Pulmonary artery endothelial cell (primary cell): ENCODE data around the gene UMODL1. TPM values are rescaled to one million over a fixed set of nuclear protein-coding genes. Genes with fewer than 3 reads are reported as not detected.
"Not testable (repeated sequence)": the region's sequence is repeated elsewhere in the genome, so short reads cannot be mapped to it uniquely, and the experiment has no call there.

Source experiments
- DNase-seq: peaks from one replicate; pipeline ENCODE4 v3.0.0-alpha.2; 2011; ENCODE audit warnings: low read depth, low spot score
- total RNA-seq: library from RNA; depleted of rRNA; stranded (reverse); fragments of >200 nt; gene quantifications from 2 replicates; pipeline ENCODE4 v1.2.3, GENCODE V29; 2014

Gene UMODL1
- total RNA-seq, 1 donor from 2014 or later, result not detected

DNA sequence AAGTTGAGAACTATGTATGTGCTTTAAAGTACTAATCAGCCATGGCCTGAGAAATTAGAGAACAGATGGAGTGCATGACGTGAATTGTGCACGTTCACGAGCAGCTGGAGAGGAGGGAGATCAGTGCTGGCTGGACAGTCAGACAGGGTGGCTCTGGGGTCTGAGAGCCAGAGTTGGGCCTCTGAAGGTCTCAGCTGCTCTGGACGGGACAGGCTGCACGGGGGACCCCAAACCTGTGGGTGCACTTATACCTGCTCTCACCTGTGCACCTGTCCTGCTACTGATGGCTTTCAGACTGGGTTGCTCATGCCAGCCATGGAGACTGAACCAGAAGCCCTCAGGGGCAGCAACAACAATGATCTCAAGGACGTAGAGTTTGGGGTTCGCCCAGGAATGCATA lies 43.5 kb downstream of the UMODL1 start:
- DNase-seq, result no peak

DNA sequence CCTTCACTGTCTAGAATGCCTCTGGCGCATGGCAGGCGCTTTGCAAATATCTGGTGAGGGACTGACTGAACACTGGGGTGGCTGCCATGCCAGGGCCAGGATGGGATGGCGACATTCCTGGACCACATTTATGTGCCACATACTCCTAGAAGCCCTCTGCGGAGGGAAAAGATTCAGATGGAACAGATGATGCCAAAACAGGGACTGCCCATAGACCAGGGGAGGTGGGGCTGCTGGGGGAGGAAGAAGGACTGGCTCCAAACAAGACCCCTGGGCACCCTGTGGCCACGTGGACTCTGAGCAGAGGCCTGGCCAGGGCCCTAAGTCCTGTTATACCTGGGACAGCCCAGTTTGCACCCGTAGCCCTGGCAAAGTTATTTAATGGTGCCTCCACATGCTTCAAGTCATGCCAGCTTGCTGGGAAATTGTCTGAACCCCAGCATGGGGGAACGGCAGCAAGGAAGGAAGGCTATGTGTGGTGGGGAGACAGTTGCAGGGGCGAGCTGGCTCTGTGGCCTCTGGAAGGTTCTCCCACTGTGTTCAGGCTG lies 44.1 kb downstream of the UMODL1 start:
- DNase-seq, result no peak

DNA sequence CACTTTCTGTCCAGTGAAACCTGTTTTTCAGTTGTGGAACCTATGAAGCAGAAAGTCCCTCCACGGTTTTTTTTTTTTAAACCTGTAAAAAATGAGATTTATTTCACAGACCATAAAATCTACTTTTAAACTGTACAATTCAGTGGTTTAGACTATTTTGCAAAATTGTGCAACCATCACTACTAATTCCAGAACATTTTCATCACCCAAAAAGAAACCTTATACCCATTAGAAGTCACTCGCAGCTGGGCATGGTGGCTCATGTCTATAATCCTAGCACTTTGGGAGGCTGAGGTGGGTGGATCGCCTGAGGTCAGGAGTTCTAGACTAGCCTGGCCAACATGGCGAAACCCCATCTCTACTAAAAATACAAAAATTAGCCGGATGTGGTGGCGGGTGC lies 45.4 kb downstream of the UMODL1 start:
- DNase-seq, result not testable (repeated sequence)

DNA sequence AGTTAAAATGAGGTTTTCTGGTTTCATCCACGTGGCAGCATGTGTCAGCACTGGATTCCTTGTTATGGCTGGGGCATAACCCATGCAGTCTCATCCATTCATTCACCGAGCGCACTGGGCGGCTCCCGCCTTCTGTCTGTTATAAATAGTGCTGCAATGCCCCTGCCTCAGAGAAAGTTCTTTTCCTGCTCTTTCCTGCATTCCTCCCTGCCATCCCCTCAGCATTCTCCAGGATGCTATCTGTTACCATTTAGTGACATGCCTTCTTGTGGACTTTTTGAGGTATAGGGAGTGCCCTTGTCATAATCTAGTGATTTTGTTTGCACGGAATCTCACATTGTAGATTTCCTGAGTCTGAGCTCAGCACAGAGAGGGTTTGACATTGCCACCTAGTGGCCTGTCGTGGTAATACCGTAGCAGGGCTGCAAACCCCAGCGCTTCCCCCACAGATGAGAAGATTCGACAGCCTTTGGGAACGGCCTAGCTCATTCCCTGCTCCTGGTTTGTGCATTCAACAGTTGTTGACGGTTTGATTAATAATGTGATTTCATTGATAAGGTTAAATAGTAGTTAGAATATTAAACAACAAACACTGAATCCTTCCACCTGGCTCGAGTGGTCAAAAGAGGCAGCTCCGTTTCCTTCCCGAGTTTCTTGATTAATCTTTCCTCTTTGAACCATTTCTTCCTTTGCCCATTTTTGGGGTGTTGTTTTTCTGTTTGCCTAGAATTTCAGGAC lies 46.3 kb downstream of the UMODL1 start:
- DNase-seq, result no peak

DNA sequence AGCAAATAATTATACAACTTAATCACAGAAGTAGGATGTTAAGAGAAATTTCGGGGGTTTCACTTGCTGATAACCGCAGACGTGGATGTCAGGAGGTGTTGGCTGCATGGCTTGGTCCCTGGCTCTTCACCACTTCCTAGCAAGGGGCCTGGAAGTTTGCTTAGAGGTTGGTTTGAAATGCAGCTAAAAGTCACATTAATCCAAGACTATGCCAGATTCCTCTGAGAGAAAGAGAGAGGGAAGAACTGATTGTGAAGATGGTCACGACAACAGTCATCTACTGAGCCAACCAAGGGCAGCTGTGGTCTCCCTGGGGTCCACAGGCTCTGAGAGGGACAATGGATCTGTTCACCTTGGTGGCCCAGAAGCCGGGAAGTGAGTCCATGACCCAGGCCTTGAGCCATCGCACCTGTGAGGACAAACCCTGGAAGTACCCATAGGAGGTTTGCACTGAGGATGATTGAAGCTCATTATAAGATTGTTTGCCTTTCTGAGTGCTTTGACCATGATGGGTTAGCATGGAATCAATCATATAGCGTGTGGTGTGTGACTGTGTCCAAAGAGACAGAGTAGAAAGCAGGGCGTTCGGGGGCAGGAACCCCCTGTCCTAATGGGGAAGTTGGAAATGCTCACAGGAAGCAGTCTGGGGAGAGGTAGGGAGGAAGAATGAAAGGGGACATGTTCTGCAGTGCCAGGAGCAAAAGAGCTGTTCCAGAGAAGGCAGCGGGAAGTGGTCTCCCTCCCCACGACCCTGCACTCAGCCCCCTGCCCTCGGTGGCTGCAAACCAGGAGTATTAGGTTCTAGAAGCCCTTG lies 47.1 kb downstream of the UMODL1 start:
- no peak for DNase-seq

DNA sequence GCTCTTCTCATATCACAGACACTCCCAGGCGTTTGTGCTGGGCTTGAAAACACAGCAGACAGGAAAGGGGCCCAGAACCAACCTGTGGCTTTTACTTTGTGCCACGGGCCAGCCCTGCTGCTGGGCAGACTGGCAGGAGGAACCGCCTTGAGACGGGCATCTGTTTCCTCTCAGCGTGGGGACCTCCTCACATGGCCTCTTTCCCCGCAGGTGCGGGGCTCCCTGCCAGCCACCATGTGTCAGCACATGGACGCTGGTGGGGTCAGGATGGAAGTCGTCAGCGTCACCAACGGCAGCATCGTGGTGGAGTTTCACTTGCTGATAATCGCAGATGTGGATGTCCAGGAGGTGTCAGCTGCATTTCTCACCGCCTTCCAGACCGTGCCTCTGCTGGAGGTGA lies 47.8 kb downstream of the UMODL1 start:
- no peak for DNase-seq

DNA sequence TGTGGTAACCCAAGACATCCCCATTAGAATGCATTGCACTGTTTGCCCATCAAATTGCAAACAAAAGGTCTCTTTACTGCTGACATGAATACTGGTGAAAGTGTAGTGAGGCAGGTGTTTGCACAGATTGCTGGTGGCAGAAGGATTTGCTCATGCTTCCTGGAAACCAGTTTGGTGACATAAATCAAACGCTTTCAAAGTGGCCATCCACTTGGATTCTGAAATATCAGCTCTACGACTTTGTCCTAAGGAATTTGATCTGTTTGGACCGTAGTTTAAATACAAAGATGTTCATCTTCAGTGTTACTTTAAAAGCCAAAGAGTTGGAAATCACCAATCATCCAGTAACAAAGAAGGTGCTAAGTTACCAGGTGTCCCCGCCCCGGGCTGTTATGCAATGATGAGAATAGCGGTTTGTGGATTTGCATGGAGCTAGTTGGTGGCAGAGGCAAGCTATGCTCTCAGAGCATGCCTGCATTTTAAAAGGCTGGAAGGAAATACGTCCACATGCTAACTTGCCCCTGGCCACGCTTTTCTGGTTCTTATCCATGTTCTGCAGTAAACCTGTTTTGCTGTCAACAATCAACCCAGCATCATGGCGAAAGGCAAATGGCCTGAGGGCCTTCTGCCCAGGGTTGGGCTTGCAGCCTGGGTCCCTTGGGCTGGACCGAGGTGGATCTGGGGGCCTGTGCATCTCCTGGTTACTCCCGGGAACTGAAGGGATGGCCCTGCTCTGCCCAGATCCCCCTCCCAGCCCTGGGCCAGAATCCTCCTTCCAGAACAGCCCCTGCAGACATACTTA lies 49.2 kb downstream of the UMODL1 start:
- DNase-seq, result no peak

DNA sequence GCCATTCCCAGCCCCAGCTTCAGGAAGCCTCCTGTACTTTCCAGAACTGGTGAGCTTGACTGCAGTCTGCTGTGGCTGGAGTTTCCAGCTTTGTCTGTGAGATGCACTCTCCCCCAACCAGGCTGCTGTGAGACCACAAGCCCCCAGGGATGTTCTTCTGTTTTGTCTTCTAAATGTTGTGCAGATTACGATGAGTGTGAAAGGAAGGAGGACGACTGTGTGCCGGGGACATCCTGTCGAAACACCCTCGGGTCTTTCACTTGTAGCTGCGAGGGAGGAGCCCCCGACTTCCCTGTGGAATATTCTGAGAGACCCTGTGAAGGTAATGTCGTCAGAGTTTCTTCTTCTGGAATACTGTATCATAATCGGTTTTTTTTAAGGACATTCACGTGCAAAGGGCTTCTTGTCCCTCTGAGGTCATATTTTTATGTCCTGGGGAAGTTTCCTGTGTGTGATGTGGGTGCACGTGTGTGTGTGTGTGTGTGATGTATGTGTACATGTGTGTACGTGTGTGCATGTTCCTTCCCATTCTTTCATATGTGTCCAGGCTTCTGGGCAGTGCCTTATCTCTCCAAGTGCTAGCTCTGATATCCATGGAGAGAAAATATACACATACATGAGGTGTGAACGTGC lies 49.9 kb downstream of the UMODL1 start:
- DNase-seq, result no peak

DNA sequence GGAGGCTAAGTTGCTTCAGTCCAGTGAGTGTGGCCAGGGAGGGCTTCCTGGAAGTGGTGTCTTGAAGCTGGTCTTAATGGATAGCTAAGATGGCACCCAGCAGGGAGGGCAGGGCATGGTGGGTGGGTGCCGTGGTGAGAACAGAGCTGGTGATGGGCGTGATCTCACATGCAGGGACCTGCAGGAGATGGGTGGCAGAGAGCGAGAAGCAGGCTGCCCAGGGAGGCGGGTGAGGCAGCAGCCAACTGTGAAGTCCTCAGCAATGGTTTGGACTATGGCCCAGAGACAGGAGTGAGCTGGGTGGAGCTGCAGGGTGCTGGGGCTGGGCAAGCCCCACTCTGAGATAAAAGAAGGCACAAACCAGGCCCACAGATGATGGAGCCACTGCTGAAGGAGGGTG lies 50.7 kb downstream of the UMODL1 start:
- no peak for DNase-seq

DNA sequence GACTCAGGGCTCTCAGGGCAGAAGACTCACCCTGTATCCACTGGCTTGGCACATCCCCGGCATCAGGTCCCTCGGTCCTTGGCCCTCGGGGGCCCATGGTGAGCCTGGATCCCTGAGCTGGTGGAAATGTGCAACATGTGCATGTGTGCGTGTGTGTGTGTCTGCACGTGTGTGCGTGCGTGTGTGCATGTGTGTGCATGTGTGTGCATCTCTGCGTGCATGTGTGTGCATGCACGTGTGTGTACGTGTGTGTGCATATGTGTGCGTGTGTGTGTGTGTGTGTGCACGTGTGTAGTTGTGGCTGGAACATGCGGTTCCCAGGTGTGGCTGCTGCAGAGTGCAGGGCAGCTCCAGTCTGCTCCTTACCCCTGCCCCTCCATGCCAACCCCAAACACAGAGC lies 51.3 kb downstream of the UMODL1 start:
- DNase-seq, result no peak

DNA sequence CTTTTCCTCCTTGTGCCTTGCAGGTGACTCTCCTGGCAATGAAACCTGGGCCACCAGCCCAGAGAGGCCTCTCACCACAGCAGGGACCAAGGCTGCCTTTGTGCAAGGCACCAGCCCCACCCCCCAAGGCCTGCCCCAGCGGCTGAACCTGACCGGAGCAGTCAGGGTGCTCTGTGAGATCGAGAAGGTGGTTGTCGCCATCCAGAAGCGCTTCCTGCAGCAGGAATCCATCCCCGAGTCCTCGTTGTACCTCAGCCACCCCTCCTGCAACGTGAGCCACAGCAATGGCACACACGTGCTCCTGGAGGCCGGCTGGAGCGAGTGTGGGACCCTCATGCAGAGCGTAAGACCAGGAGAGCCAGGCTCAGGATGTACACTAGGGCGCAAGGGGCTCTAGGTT lies 51.7 kb downstream of the UMODL1 start:
- DNase-seq, result no peak

DNA sequence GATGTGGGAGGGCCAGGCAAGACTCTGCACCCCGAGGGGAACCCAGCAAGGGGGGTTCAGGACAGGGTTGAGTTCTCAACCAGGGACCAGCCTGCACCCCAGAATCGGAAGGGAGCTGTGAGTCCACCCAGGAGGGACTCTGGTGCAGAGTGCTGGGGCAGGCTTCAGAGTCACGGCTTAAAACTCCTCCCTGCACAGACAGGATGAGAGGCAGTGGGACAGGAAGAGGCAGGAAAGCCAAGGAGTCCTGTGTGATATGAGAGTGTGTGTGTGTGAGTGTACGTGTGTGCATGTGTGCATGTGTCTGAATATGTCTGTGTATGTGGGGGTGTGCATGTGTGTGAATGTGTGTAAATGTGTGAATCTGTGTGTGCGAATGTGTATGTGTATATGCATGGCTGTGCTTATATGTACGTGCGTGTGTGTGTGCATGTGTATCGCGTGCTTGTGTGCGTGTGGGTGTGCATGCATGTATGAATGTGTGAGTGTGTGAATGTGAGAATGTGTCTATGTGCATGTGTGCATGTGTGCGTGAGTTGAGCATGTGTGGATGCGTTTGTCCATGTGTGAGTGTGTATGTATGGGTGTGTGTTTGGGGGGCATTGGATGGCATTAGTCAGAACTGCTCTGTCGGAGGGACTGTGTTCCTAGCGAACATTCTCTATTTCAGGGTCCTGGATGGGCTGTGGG lies 52.2 kb downstream of the UMODL1 start:
- no peak for DNase-seq

DNA sequence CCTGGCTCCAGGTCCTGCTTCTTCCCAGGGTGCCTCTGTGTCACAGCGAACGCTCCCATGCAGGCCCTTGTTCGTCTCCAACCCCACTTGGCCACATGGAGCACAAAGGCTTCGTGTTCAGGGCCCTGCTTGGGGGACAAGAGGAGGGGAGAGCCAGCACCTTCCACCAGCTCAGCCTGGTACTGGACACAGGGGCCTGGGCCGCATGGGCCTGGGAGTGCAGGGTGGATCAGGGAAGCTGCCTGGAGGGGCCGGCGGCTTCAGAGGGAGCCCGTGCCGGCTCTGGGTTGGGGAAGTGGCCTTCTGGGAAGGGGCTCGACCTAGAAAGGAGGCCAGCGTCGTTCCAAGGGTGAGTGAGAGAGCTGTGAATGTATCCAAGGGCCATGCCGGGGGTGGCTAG lies 53.0 kb downstream of the UMODL1 start:
- no peak for DNase-seq

DNA sequence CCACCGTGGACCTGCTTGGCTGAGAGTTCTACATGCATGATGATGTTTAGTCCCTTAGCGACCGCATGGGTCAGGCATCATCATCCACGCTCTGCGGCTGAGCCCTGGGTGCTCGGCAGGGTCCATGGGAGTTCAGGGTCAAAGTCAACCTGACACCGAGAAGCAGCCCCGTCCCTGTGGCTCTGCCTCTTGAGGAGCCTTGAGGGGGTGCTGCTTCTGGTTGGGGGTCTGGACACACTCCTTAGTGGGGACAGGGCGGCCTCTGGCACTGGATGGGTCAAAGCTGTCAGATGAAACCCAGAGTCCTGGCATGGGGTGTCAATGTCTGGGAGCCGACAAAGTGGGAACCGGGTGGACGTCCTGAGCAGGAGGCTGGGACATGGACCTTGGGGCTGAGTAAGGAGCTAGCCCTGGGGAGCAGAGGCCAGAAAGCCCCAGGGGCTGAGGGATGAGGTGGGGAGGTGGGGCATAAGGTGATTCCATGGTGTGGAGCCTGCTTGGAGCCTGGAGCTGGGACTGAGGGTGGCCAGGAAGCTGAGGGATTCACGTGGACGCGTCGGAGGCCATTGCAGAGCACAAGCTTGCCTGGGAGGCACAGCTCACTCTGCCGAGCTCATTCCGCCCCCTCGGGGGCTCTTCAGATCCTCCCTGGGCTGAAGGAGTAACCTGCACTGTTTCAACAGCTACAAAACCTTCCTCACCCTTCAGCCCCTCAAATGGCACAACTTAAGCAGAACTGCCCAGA lies 53.9 kb downstream of the UMODL1 start:
- DNase-seq, result no peak

DNA sequence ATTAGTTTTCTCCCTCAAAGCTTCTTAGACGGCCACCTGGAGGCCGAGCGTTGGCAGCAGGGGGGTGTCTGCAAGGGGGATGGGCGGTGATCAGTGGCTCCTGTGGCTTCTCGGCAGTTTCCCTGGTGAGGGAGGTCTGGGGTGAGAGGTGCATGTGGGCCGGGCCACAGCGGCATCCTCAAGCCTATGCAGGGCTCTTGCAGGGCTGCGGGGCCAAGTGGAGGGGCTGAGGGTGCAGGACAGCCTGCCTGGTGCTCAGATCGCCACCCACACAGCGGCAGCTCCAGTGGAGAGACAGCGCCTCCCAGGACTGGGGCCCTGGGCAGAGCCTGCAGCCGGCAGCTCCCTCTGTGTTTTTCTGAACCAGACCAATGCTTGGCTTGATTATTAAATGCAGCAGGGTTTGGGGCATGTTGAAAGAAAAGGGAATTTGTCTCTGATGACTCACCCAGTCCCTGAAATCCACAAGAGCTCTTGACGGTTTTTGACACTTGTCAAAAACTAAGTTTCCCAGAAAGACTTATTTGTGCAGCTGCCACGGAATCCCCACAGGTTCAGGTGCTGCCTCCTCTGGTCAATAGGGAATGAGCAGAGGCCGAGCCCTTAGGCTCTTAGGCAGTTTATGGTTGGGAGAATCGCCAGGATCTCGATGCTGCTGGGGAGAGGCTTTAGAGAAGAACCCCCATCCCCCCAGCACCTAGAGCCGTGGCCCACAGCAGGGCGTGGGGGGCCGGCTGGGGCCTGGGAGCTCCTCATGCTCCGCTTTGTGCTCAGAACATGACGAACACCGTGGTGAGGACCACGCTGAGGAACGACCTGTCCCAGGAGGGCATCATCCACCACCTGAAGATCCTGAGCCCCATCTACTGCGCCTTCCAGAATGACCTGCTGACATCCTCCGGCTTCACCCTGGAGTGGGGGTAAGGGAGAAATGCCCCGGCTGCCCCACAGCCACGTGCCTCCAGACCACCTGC lies 54.7 kb downstream of the UMODL1 start:
- DNase-seq, result no peak

DNA sequence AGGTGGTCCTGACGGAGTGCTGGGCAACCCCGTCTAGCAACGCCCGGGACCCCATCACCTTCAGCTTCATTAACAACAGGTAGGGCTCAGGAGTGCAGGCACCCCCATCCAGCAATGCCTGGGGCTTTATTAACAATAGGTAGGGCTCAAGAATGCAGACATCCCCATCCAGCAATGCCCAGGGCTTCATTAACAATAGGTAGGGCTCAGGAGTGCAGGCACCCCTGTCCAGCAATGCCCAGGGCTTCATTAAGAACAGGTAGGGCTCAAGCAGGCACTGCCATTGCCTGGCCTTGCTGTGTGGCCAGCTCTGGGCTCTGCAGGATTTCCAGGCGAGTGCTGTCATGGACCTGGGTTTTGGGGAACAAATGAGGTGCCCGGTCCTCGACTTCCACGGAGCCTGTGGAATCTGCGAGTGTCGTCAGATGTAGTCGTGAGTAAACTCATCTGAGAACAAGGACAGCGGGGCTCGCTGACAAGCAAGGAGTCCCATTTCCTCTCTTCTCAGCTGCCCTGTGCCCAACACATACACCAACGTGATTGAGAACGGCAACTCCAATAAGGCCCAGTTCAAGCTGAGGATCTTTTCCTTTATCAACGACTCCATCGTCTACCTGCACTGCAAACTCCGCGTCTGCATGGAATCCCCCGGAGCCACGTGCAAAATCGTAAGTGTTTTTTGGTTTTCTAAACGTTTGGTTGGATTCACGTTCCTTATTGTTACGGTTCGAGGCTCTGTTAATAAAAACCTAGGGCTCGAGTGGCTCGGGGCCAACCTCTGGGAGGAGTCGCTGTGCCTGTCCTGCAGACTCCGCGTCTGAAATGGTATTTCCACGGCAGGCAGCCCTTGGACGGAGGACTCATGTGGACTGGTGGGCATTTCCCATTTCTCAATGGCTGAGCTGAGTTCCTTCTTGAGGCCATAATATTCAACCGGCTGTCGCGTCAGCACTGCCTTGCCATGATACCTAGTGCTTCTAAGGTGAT lies 56.3 kb downstream of the UMODL1 start:
- no peak for DNase-seq
